GM11168 (cell line): ENCODE measurements around the gene HOXB2.

Experiments used
- in situ Hi-C: fragments of 300-500 bp; cut with MboI; formaldehyde crosslinking; loops from one replicate; pipeline ENCODE4 v1.12.0; 2022; ENCODE audit warnings: low sequenced_read_pairs; ENCODE audit not compliant: unreplicated experiment

Gene HOXB2

GRCh38 chr17:48544349-48545021 is 424 bp downstream of the HOXB2 start:
- in situ Hi-C loops = no loop called here

DNA sequence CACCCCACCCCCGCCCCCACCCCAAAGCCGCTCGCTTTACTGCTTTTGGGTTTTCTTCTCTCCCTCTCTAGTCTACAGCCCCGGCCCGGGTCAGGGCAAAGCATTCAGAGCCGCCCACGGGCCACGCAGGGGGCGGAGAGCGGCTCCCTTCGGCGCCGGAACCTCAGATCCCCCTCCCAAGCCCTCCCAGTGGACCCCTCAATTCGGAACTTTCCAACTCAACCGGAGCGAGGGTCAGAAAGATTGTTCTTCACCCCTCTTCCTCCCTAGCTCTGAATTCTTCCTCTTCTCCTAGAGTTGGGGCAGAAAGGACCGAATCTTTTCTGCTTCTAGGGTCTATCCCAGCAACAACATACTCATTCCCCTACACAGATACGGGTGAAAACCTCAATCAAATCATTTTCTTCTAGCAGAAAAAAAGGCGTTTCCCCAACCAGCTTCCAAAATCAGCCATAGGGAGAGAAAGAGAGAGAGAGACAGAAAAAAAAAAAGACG is 1.0 kb downstream of the HOXB2 start:
- in situ Hi-C loops = no loop called here

DNA sequence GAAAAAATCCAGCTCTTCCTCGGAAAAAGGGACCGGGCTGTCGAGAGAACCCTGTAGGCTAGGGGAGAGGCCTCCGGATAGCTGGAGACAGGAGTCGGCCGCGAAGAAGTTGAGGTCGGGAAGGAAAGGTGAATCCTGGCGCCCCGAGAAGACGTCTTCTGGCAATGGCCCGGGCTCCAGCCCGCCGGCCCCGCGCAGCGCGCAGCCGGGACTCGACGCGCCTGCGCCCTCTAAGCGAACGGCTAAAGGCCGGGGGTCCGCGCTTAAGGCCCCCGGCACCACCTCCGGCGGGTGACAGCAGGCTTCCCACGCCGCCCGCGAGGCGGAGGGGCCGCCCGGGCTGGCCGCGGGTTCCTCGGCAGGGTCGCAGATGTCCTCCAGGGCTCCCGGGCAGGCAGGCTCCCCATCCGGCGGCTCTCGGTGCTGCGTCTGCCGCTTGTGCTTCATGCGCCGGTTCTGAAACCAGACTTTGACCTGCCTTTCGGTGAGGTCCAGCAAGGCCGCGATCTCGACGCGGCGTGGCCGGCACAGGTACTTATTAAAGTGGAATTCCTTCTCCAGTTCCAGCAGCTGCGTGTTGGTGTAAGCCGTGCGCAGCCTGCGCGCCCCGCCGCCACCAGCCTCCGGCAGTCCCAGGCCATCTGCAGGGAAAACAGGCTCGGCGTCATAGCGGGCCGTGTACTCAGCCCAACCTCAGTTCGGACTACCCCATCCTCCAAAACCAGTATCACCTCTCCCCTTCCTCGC is 1.6 kb downstream of the HOXB2 start:
- in situ Hi-C loops = no loop called here

DNA sequence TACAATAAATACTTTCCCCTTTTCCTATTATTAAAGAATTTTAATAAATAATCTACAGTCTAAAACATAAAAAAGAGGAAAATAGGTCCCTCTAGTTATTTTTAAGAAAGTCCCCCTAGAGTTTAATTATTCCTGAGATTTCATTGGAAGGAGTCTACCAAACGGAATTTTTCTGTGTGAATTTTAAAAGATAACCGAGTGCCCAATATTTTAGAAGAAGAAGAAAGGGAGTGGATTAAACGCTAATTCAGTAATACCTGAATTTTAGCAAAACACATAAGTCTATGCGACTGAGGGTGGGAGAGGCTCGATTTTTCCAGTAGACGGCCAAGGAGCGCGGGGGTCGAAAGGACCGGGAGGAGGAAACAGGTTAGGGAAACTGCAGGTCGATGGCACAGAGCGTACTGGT is 2.2 kb downstream of the HOXB2 start:
- in situ Hi-C loops = no loop called here

DNA sequence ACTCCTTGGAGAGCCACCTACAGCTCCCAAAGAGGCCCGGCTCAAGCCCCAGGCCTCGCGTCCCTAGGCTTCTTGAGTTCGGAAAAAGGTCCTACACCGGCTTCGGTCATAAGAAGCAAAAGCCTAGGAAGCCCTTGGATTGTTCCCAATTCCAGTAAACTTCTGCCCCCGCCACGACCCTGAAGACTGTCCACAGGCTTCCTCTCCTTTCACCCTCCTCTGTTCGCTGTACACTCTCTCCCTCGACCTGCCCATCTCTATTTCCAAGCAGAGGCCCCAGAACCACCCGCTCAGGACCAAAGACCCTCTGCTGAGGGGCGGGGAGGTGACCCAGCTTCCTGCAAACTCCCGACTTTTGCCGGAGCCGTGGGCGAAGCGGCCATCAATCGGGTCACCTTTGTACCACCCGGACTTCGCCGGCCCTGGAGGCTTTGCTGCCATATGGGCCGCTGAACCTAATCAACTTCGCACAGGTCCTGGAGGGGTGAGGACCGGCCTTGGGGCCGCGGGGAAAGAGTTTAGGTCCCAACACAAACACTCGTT is 2.7 kb downstream of the HOXB2 start:
- in situ Hi-C loops = no loop called here

DNA sequence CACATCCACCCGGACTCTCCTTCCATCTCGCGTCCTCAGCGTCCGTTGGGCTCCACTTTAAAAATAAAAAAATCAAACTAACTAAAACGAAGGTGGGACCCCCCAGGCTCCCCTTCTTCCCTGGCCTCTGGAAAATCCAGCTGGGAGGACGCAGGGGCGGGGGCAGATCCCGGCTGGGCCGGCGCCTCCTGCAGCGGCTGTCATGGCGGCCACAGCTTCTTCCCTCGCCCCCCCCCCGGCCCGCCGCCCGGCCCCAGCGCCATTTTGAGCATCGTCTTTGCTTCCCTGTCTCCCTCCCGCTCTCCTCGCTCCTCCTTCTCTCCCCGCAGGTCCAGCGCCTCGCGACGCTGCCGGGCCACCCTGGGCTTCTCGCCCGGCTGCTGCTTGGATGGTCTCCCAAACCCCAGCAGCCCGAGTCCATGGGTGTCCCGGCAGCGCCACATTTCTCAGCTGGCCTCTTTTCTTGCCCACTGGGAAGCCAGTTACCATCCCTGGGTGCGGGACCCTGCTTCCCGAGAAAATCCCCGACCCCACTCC is 3.3 kb downstream of the HOXB2 start:
- in situ Hi-C loops = no loop called here

DNA sequence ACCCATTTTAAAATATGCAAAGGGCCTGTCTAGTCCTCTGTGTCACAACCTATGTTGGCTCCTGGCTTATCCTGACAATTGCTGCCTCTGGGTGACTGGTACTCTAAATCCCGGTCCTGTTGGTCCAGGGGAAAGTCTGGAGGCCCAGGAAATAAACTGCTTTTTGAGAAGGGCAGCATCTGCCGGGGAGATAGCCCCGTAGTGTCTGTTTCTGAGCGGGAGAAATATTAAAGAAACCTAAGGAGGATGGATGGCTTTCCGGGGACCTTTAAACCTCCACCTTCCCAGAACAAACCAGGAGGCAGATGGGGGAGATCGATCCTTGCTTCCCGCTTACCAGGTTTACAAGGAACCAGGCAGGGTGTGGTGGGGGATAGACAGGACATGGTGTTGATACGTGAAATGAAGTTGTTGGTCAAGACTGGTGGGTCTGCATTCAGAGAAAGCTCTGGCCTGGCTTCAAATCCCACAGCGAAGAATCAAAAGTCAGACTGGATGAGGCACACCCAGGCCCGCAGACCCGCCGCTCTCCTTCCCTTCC is 3.8 kb downstream of the HOXB2 start:
- in situ Hi-C loops = no loop called here

DNA sequence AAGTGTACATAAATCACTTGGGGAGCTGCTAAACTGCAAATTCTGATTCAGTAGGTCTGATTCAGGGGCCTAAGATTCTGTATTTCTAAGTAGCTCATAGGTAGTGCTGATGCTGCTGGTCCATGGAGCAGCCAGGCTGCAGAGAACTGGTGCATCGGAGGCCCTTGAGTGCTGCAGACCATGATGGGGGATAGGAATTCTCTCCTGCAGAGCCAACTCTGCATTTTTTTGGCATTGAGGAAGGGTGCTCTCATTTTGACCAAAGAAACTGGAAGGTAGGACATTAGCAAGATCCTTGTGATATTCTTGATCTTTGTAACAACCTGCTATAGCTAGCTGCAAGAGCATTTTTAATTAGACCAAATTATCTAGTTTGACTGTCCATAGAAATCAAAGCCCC is 4.7 kb downstream of the HOXB2 start:
- in situ Hi-C loops = no loop called here

DNA sequence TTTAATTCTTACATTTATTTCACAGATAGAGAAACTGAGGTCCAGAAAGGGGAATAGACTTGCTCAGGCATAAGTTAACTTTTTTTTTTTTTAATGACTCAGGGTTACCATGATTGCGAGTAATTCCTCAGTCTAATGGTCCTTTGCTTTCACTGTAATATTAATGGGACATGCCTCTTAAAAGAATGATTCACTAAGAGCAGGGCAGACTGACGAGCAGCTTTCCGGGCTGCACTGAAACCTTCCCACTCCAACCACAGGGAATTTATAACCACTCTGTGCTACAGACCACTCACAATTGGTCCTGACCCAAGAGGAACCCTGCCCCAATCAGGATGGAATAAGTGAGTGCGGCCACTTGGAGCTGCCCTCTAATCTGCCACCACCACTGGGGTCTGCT is 5.7 kb downstream of the HOXB2 start:
- in situ Hi-C loops = loop anchor here (5.0 kb wide), 1 partner anchor 37 kb away; no protein-coding TSS in a partner anchor

DNA sequence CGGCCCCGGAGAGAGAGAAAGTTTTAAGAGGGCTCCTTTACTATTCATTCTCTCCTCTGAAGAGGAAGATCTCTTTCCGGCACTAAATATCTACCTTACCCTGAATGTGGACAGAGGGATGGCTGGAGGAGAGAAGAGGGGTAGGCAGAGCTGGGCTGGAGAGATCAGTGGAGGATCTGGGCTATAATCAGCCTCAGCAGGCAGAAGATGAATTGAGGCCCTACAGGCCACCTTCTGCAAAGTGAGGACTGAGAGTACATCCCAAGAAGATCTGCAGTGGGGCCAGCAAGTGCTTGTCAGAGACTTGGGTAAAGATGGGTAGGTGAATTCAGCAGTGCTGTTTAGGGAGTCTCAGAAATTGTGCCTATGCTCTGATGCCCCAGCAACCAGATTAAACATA is 7.6 kb downstream of the HOXB2 start:
- in situ Hi-C loops = loop anchor here (5.0 kb wide), 1 partner anchor 35 kb away; no protein-coding TSS in a partner anchor

DNA sequence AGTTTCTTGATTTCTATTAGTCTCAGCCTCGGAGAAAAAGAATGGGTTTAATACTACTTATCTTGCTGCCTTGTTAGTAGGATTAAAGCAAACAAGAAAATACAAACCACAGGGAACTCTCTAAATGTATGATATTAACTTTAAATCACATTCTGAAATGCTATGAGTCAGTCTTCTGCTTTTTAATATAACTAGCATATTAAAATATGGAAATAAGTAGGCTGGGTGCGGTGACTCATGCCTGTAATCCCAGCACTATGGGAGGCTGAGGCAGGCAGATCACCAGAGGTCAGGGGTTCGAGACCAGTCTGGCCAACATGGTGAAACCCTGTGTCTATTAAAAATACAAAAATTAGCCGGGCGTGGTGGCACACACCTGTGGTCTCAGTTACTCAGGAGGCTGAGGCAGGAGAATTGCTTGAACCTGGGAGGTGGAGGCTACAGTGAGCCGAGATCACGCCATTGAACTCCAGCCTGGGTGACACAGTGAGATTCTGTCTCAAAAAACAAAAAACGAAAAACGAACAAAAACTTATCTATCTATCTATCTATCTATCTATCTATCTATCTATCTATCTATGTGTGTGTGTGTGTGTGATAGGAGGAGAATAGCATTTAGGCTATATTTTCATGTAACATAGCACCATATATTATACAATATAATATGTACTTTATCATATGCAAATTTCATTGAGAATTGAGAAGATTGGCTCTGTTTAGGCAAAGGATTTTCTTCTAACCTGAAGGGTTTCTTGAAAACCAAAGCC is 8.9 kb downstream of the HOXB2 start:
- in situ Hi-C loops = loop anchor here (5.0 kb wide), 1 partner anchor 34 kb away; no protein-coding TSS in a partner anchor

GRCh38 chr17:48532261-48532660 is 12.6 kb downstream of the HOXB2 start:
- in situ Hi-C loops = no loop called here

DNA sequence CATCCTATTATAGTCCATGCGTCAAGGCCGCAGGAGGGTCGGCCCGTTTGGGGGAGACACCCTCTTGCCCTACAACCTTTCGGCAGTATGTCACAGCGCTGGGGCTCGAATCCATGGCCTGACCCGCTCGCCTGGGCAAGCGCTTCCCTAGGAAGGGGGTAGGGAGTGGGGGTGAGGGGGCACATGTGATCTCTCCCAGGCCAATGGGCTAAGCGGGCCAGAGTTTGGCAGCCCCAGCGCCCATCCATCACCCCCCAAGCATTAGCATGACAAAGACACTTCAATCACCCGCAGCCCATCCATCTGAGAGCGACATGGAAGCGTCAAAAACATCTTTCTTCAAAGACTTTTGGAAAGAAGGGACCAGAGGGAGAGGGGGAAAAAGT is 14.0 kb downstream of the HOXB2 start, which contains the start of gene HOXB1:
HOXB1 (minus strand) TSS at position 125 of the 386 bp plus-strand sequence; CDS start at position 18, 107 bp downstream.
- in situ Hi-C loops = no loop called here

DNA sequence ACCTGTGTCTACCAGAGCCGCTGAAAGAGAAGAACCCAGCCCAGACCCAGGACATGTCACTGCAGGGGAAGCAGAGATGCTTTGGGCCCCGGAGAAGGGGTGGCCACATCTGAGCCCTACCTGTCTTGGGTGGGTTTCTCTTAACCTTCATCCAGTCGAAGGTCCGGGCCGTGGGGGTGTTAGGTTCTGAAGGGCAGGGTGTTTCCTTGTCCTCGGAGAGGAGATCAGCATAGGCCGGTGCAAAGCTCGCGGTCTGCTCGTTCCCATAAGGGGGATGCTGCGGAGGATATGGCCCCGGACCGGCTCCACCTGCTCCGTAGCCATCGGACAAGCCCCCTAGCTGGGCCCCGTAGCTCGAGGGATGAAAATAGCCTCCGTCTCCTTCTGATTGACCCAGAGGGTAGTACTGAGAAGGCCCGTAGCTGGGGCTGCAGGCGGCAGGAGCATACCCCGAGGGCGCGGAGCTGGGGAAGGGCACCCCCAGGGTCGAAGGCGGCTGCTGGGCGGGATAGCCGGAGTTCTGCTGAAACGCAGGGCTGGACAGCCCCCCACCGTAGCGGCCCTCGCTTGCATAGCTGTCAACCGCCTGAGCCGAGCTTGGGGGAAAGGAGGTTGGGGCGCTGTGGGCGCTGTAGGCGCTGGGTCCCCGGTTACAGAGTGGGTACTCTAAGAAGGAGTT is 14.6 kb downstream of the HOXB2 start:
- in situ Hi-C loops = no loop called here

GRCh38 chr17:48529683-48530009 is 15.3 kb downstream of the HOXB2 start:
- in situ Hi-C loops = no loop called here

DNA sequence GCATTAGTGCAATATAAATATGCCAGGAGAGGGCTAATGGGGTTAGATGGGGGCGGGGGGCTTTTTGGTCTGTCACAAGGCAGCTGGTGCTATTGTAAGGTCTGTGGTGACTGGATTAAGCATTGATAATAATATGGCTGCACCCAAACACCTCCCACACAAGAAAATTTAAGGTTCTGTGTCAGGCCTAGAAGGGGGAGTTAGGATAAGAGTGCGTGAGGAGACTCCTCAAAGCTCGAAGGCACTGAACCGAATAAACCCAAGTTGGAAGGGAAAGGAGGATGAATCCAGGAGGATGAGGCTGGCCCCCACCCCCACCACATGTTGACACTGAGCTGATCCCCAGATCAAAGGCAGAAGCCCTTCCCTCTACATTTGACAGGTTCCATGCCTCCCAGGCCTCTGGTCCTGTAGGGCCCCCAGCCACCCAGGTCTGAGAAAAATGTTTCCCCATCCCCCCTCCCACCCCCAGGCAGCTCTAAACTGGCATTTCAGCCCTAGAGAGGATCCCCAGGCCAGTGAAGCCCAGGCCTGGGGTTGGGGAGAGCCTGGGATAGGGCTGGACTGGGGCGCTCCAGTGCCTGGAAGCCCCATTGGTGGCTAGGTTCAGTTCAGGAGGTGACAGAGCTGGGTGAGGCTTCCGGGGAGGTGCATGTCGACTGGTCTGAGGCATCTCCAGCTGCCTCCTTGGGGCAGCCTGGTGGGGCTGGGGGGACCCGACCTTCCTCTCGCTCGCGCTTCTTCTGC is 15.8 kb downstream of the HOXB2 start:
- in situ Hi-C loops = no loop called here

GRCh38 chr17:48528153-48528935 is 16.6 kb downstream of the HOXB2 start:
- in situ Hi-C loops = no loop called here

GRCh38 chr17:48527547-48527932 is 17.4 kb downstream of the HOXB2 start:
- in situ Hi-C loops = no loop called here
